ENCODE data around the gene HSD17B14. TPM values are rescaled to one million over a fixed set of nuclear protein-coding genes. Genes with fewer than 3 reads are reported as not detected.
A peak's percentile ranks its signal among the peaks of the same experiment; 100 is the strongest.
"Not testable (repeated sequence)": the region's sequence is repeated elsewhere in the genome, so short reads cannot be mapped to it uniquely, and the experiment has no call there.

Gene HSD17B14
- total RNA-seq, 1 donor from 2014 or later = 65.6 TPM

GRCh38 chr19:48772503-48772953, 63.8 kb downstream of the HSD17B14 start:
- Mint-ChIP-seq H3K4me3 (ENCODE audit: unreplicated experiment) (peak overlapping the region; percentile 67), H3K36me3 (ENCODE audit: low read depth, unreplicated experiment) (no peaks in the 10 kb centered on the region), H3K4me1 (ENCODE audit: unreplicated experiment) (no peaks in the 10 kb centered on the region), H3K27ac (ENCODE audit: unreplicated experiment) (no peak overlapping the region), H3K9me3 (ENCODE audit: unreplicated experiment) (no peaks in the 10 kb centered on the region), H3K27me3 (ENCODE audit: unreplicated experiment) (peaks cover 6% of the 10 kb centered on the region)
- no peak for DNase-seq (ENCODE audit: low spot score)
- TF ChIP-seq CTCF (IDR thresholded peaks at IDR 0.05; ENCODE audit: unreplicated experiment) = no peak

DNA sequence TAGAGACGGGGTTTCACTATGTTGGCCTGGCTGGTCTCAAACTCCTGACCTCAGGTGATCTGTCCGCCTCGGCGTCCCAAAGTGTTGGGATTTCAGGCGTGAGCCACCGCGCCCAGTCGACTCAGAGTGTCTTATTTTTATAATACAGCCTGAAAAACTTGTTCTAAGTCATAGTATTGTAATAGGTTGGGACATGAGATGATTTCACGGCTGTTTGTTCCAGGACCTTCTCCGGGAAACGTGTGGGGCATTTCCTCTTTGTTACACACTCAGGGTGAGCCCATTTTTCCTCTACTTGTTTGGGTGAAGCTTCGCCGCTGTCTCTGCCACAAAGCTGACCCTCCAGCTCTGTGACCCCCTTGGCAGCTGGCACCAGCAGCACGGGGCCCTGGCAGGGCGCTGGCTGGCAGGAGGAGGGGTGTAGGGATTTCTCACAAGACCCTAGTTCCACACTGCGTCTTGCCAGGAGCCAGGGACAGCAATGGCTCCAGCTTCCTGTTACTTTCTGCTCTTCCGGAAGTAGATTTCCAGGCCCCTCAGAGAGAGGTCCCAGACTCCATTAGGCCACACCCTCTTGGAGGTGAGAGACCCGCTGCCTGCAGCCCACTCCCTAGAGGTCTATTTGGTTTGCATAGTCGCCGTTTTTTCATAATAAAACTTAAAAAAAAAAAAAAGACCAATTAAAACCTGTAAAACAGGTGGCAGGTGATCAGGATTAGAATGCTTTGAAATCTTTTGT, 65.4 kb downstream of the HSD17B14 start:
- Mint-ChIP-seq H3K27ac (ENCODE audit: unreplicated experiment) (no peak overlapping the region), H3K4me1 (ENCODE audit: unreplicated experiment) (no peaks in the 10 kb centered on the region), H3K4me3 (ENCODE audit: unreplicated experiment) (no peak overlapping the region), H3K27me3 (ENCODE audit: unreplicated experiment) (peaks cover 7% of the 10 kb centered on the region), H3K9me3 (ENCODE audit: unreplicated experiment) (no peaks in the 10 kb centered on the region), H3K36me3 (ENCODE audit: low read depth, unreplicated experiment) (no peaks in the 10 kb centered on the region)
- no peak for TF ChIP-seq CTCF (IDR thresholded peaks at IDR 0.05; ENCODE audit: unreplicated experiment)
- DNase-seq (ENCODE audit: low spot score) = no peak

DNA sequence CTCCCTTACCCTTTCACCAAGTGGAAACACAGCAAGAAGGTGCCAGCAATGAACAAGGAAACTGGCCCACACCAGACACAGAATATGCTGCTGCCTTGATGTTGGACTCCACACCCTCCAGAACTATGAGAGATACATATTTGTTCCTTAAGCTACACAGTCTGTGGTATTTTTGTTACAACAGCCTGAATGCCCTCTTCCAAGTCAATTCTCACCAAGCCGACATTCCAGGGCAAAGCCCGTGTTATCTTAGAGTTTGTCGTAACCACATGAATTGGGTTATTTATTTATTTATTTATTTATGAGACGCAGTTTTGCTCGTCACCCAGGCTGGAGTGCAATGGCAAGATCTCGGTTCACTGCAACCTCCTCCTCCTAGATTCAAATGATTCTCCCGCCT, 66.0 kb downstream of the HSD17B14 start:
- Mint-ChIP-seq H3K4me3 (ENCODE audit: unreplicated experiment) (no peak overlapping the region), H3K27ac (ENCODE audit: unreplicated experiment) (no peak overlapping the region), H3K9me3 (ENCODE audit: unreplicated experiment) (no peaks in the 10 kb centered on the region), H3K36me3 (ENCODE audit: low read depth, unreplicated experiment) (no peaks in the 10 kb centered on the region), H3K4me1 (ENCODE audit: unreplicated experiment) (no peaks in the 10 kb centered on the region), H3K27me3 (ENCODE audit: unreplicated experiment) (peaks cover 7% of the 10 kb centered on the region)
- no peak for TF ChIP-seq CTCF (IDR thresholded peaks at IDR 0.05; ENCODE audit: unreplicated experiment)
- no peak for DNase-seq (ENCODE audit: low spot score)

GRCh38 chr19:48768994-48769713, 67.1 kb downstream of the HSD17B14 start:
- DNase-seq (ENCODE audit: low spot score) = no peak
- Mint-ChIP-seq H3K27me3 (ENCODE audit: unreplicated experiment) (peaks cover 12% of the 10 kb centered on the region), H3K4me1 (ENCODE audit: unreplicated experiment) (no peaks in the 10 kb centered on the region), H3K4me3 (ENCODE audit: unreplicated experiment) (no peak overlapping the region), H3K9me3 (ENCODE audit: unreplicated experiment) (no peaks in the 10 kb centered on the region), H3K27ac (ENCODE audit: unreplicated experiment) (no peak overlapping the region), H3K36me3 (ENCODE audit: low read depth, unreplicated experiment) (no peaks in the 10 kb centered on the region)
- no peak for TF ChIP-seq CTCF (IDR thresholded peaks at IDR 0.05; ENCODE audit: unreplicated experiment)

GRCh38 chr19:48768171-48768753, 68.0 kb downstream of the HSD17B14 start:
- DNase-seq (ENCODE audit: low spot score); H3K4me1 Mint-ChIP-seq (ENCODE audit: unreplicated experiment); H3K36me3 Mint-ChIP-seq (ENCODE audit: low read depth, unreplicated experiment); H3K4me3 Mint-ChIP-seq (ENCODE audit: unreplicated experiment); H3K9me3 Mint-ChIP-seq (ENCODE audit: unreplicated experiment): not testable (repeated sequence)
- Mint-ChIP-seq H3K27ac (ENCODE audit: unreplicated experiment) (peak overlapping the region; percentile 45), H3K27me3 (ENCODE audit: unreplicated experiment) (peaks cover 12% of the 10 kb centered on the region)

DNA sequence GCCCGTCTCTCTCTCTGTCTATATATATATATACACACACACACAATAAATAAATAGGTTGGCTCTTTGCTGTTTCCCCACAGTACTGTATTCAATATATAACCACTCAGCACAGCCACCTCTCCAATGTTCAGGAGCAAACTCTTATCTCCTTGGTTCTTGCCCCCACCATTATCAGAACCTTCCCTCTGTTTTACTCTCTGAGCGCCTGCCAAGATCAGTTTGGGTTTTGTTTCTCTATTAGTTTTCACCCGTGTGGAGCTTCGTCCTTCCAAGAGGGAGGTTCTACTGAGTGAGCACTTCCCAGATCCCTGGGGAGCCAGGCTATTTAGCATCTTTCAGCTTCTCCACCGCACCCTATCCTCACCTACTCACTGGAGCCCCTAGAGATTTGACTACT, 70.5 kb downstream of the HSD17B14 start:
- DNase-seq (ENCODE audit: low spot score); H3K4me3 Mint-ChIP-seq (ENCODE audit: unreplicated experiment); H3K4me1 Mint-ChIP-seq (ENCODE audit: unreplicated experiment); H3K36me3 Mint-ChIP-seq (ENCODE audit: low read depth, unreplicated experiment); H3K9me3 Mint-ChIP-seq (ENCODE audit: unreplicated experiment); H3K27ac Mint-ChIP-seq (ENCODE audit: unreplicated experiment): not testable (repeated sequence)
- peaks cover 13% of the 10 kb centered on the region for H3K27me3 Mint-ChIP-seq (ENCODE audit: unreplicated experiment)

All from endothelial cell (in vitro differentiated cells).